GM12874 (cell line): ENCODE results near the gene ANKRD7.
A peak's percentile ranks its signal among the peaks of the same experiment; 100 is the strongest.

Source experiments
- CTCF ChIP-seq: IDR thresholded peaks from 2 replicates; pipeline ENCODE4 v1.5.1; 2011; ENCODE audit warnings: low read depth, mild to moderate bottlenecking, control low read depth, low read length, moderate library complexity; ENCODE audit not compliant: insufficient read depth

Gene ANKRD7

GRCh38 chr7:118239014-118239413, 14.5 kb downstream of the ANKRD7 start:
- TF ChIP-seq CTCF: no peak

- TF ChIP-seq CTCF: no peak
Measured at GRCh38 chr7:118243695-118244094, 19.2 kb downstream of the ANKRD7 start.

- TF ChIP-seq CTCF: no peak
Measured at GRCh38 chr7:118245267-118246040, 20.9 kb downstream of the ANKRD7 start.

GRCh38 chr7:118250860-118251494, 26.5 kb downstream of the ANKRD7 start:
- 0 out of 2 replicates have a peak, but pooled peaks have one; percentile 7 for TF ChIP-seq CTCF

- no peak for TF ChIP-seq CTCF
Measured at GRCh38 chr7:118252087-118252486, 27.6 kb downstream of the ANKRD7 start.

GRCh38 chr7:118259115-118259514, 34.6 kb downstream of the ANKRD7 start:
- TF ChIP-seq CTCF: no peak

- TF ChIP-seq CTCF: no peak
Measured at GRCh38 chr7:118264836-118265235, 40.3 kb downstream of the ANKRD7 start.
